HepG2 (cell line): ENCODE results near the gene B4GALT7. TPM values are rescaled to one million over a fixed set of nuclear protein-coding genes. Genes with fewer than 3 reads are reported as not detected.

Experiments used
- ATF7 ChIP-seq, 2 experiments: fragments of 450-650 bp in 1 of 2; sonication (generic) in 1 of 2; formaldehyde crosslinking in 1 of 2; IDR thresholded peaks; 2 replicates each; pipeline versions ENCODE4 v1.4.0 to v1.6.1; 2016 to 2020; ENCODE audit warnings: antibody characterized with exemption in 1 of 2, mild to moderate bottlenecking in 1 of 2, missing genetic modification reagents in 1 of 2
- FOSL2 ChIP-seq: sonication (generic); formaldehyde crosslinking; IDR thresholded peaks from 2 replicates; pipeline ENCODE4 v1.4.0; 2020; ENCODE audit warnings: missing genetic modification reagents
- HCFC1 ChIP-seq: fragments of 150-350 bp; IDR thresholded peaks from 2 replicates; pipeline ENCODE4 v1.6.1; 2014; ENCODE audit warnings: low read depth, low read length
- HIC2 ChIP-seq: sonication (generic); formaldehyde crosslinking; IDR thresholded peaks from 2 replicates; pipeline ENCODE4 v1.9.0; 2022; ENCODE audit warnings: low read depth, missing genetic modification reagents
- HNRNPUL1 ChIP-seq: fragments of 200-400 bp; formaldehyde crosslinking; IDR thresholded peaks from 2 replicates; pipeline ENCODE4 v1.6.1; 2017; ENCODE audit warnings: low read depth, mild to moderate bottlenecking, low read length, moderate library complexity
- ISL2 ChIP-seq: sonication (generic); formaldehyde crosslinking; IDR thresholded peaks from 2 replicates; pipeline ENCODE4 v1.5.0; 2020; ENCODE audit warnings: missing genetic modification reagents
- JDP2 ChIP-seq: sonication (generic); formaldehyde crosslinking; IDR thresholded peaks from 2 replicates; pipeline ENCODE4 v1.8.1; 2022; ENCODE audit warnings: missing genetic modification reagents, borderline replicate concordance
- NR2F2 ChIP-seq: IDR thresholded peaks from 2 replicates; pipeline ENCODE4 v1.6.1; 2012; ENCODE audit warnings: low read depth, inconsistent platforms, borderline replicate concordance
- RAD51 ChIP-seq: fragments of 450-650 bp; IDR thresholded peaks from 2 replicates; pipeline ENCODE4 v1.6.1; 2016; ENCODE audit warnings: borderline replicate concordance
- RCOR2 ChIP-seq: IDR thresholded peaks from 2 replicates; pipeline ENCODE4 v1.6.1; 2016; ENCODE audit warnings: missing biosample characterization, missing genetic modification reagents
- REXO4 ChIP-seq: sonication (generic); formaldehyde crosslinking; IDR thresholded peaks from 2 replicates; pipeline ENCODE4 v1.8.0; 2022; ENCODE audit warnings: missing genetic modification reagents, mild to moderate bottlenecking, borderline replicate concordance
- RXRB ChIP-seq: IDR thresholded peaks from 2 replicates; pipeline ENCODE4 v1.6.1; 2016; ENCODE audit warnings: borderline replicate concordance, missing genetic modification reagents, missing compliant biosample characterization
- TBP ChIP-seq: sonication (generic); formaldehyde crosslinking; IDR thresholded peaks from 2 replicates; pipeline ENCODE4 v1.5.0; 2020; ENCODE audit warnings: missing genetic modification reagents
- TBX2 ChIP-seq: sonication (generic); formaldehyde crosslinking; IDR thresholded peaks from 2 replicates; pipeline ENCODE4 v1.5.0; 2020; ENCODE audit warnings: missing genetic modification reagents, mild to moderate bottlenecking, borderline replicate concordance
- ZFAT ChIP-seq: sonication (generic); formaldehyde crosslinking; conservative IDR thresholded peaks from 2 replicates; pipeline ENCODE4 v1.8.1; 2023; ENCODE audit warnings: missing genetic modification reagents, inconsistent platforms
- ZNF160 ChIP-seq: sonication (generic); formaldehyde crosslinking; IDR thresholded peaks from 2 replicates; pipeline ENCODE4 v1.8.0; 2022; ENCODE audit warnings: mild to moderate bottlenecking, inconsistent platforms, missing genetic modification reagents
- ZNF234 ChIP-seq: sonication (generic); formaldehyde crosslinking; conservative IDR thresholded peaks from 2 replicates; pipeline ENCODE4 v1.5.1; 2020; ENCODE audit warnings: mild to moderate bottlenecking, missing genetic modification reagents
- ZNF251 ChIP-seq: sonication (generic); formaldehyde crosslinking; IDR thresholded peaks from 2 replicates; pipeline ENCODE4 v1.9.0; 2021; ENCODE audit warnings: mild to moderate bottlenecking, missing genetic modification reagents
- ZNF329 ChIP-seq: sonication (generic); formaldehyde crosslinking; IDR thresholded peaks from 2 replicates; pipeline ENCODE4 v1.9.0; 2021; ENCODE audit warnings: low read depth, mild to moderate bottlenecking, missing genetic modification reagents
- ZNF337 ChIP-seq: sonication (generic); formaldehyde crosslinking; IDR thresholded peaks from 2 replicates; pipeline ENCODE4 v1.5.1; 2020; ENCODE audit warnings: missing genetic modification reagents, low read depth, mild to moderate bottlenecking, borderline replicate concordance
- ZNF446 ChIP-seq: sonication (generic); formaldehyde crosslinking; IDR thresholded peaks from 2 replicates; pipeline ENCODE4 v1.5.0; 2020; ENCODE audit warnings: mild to moderate bottlenecking, missing genetic modification reagents
- ZNF460 ChIP-seq: sonication (generic); formaldehyde crosslinking; IDR thresholded peaks from 2 replicates; pipeline ENCODE4 v1.5.1; 2020; ENCODE audit warnings: missing genetic modification reagents, mild to moderate bottlenecking, borderline replicate concordance
- ZNF549 ChIP-seq: sonication (generic); formaldehyde crosslinking; IDR thresholded peaks from 2 replicates; pipeline ENCODE4 v1.5.0; 2020; ENCODE audit warnings: missing genetic modification reagents
- ZNF570 ChIP-seq: sonication (generic); formaldehyde crosslinking; IDR thresholded peaks from 2 replicates; pipeline ENCODE4 v1.4.0; 2020; ENCODE audit warnings: mild to moderate bottlenecking, missing genetic modification reagents, borderline replicate concordance
- ZNF576 ChIP-seq: sonication (generic); formaldehyde crosslinking; IDR thresholded peaks from 2 replicates; pipeline ENCODE4 v1.4.0; 2020; ENCODE audit warnings: mild to moderate bottlenecking, missing genetic modification reagents
- ZNF713 ChIP-seq: sonication (generic); formaldehyde crosslinking; IDR thresholded peaks from 2 replicates; pipeline ENCODE4 v1.4.0; 2020; ENCODE audit warnings: mild to moderate bottlenecking, missing genetic modification reagents
- ZNF772 ChIP-seq: sonication (generic); formaldehyde crosslinking; IDR thresholded peaks from 2 replicates; pipeline ENCODE4 v1.5.0; 2020; ENCODE audit warnings: mild to moderate bottlenecking, missing genetic modification reagents
- ZNF792 ChIP-seq: IDR thresholded peaks from 2 replicates; pipeline ENCODE4 v1.6.1; 2016
- ZSCAN20 ChIP-seq: sonication (generic); formaldehyde crosslinking; IDR thresholded peaks from 2 replicates; pipeline ENCODE4 v1.4.0; 2020; ENCODE audit warnings: missing genetic modification reagents, mild to moderate bottlenecking, borderline replicate concordance
- polyA plus RNA-seq, 8 experiments: library from polyadenylated mRNA; depleted of rRNA in 3 of 8; stranded (reverse) in 7 of 8; unstranded in 1 of 8; fragments of >200 nt; fragmentation: Illumina TruSeq in 4 of 8; extraction: Trizol in 4 of 8; gene quantifications; 2 replicates each; pipeline versions ENCODE4 v1.2.1 to v1.2.3, GENCODE V29; 2011 to 2016; ENCODE audit warnings: low read depth in 4 of 8, missing spikeins in 1 of 8, mixed read lengths in 1 of 8; ENCODE audit not compliant: insufficient read depth in 1 of 8
- total RNA-seq, 5 experiments: library from RNA; depleted of rRNA; stranded (reverse); fragments of >200 nt; fragmentation: Illumina TruSeq; extraction: Trizol; gene quantifications; 2 replicates each; pipeline ENCODE4 v1.2.3, GENCODE V29; 2016; ENCODE audit warnings: low read depth in 1 of 5
- TF ChIP-seq, protein P1 (sequence below): IDR thresholded peaks from 2 replicates; pipeline ENCODE4 v1.6.1; 2016; ENCODE audit warnings: low read depth, borderline replicate concordance

Gene B4GALT7
- total and polyA plus RNA-seq, 2 of the 13 experiments (the other 11 are each of a cell fraction or from before 2014, with no cell fraction given), result 16.4 to 20.5 TPM

GRCh38 chr5:177554474-177555111 lies 45.3 kb upstream of the B4GALT7 start, which contains the start of gene FAM193B (continued):
- no peak for TF ChIP-seq ZNF337 (CRISPR knock-in tag)
- TF ChIP-seq ZNF792, result 0 out of 2 replicates have a peak, but pooled peaks have one; percentile 34
- no peak for TF ChIP-seq ZNF329 (CRISPR knock-in tag)
- TF ChIP-seq HNRNPUL1, result no peak
- TF ChIP-seq TBX2, result no peak; the same call in 1 of the 2 replicates
- no peak for TF ChIP-seq RAD51
- TF ChIP-seq, protein P1, sequence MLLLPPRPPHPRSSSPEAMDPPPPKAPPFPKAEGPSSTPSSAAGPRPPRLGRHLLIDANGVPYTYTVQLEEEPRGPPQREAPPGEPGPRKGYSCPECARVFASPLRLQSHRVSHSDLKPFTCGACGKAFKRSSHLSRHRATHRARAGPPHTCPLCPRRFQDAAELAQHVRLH (CRISPR knock-in tag), result no peak; the same call in 1 of the 2 replicates
- TF ChIP-seq ZNF234, result no peak
- TF ChIP-seq JDP2, result no peak
- TF ChIP-seq REXO4, result no peak
- TF ChIP-seq RXRB (CRISPR knock-in tag), result peak; percentile 63; the same call in 1 of the 2 replicates
- no peak for TF ChIP-seq ZNF251 (CRISPR knock-in tag)
- TF ChIP-seq ZNF460 (CRISPR knock-in tag), result no peak
- TF ChIP-seq HIC2, result no peak
- no peak for TF ChIP-seq ZNF549
- no peak for TF ChIP-seq ZNF772 (CRISPR knock-in tag)
- no peak for TF ChIP-seq ATF7 (IDR thresholded peaks at IDR 0.05)
- TF ChIP-seq ATF7 (CRISPR knock-in tag; IDR thresholded peaks at IDR 0.05), result no peak
- TF ChIP-seq ZNF713, result no peak
- TF ChIP-seq ZNF160 (CRISPR knock-in tag), result no peak
- TF ChIP-seq ISL2 (CRISPR knock-in tag), result peak; percentile 56; the same call in 1 of the 2 replicates
- TF ChIP-seq RCOR2 (CRISPR knock-in tag), result peak; percentile 47; the same call in 1 of the 2 replicates
- TF ChIP-seq ZNF446 (CRISPR knock-in tag), result no peak
- no peak for TF ChIP-seq ZSCAN20 (CRISPR knock-in tag)
- TF ChIP-seq ZNF576 (CRISPR knock-in tag), result no peak
- no peak for TF ChIP-seq ZFAT (CRISPR knock-in tag)
- peak; percentile 24; the same call in 1 of the 2 replicates for TF ChIP-seq FOSL2 (CRISPR knock-in tag)
- TF ChIP-seq NR2F2, result no peak
- no peak for TF ChIP-seq ZNF570 (CRISPR knock-in tag)
- peak; percentile 79 for TF ChIP-seq HCFC1
- no peak for TF ChIP-seq TBP (CRISPR knock-in tag)
